Measurements from ENCODE around the gene KCNMA1.

KCNMA1 gene

GRCh38 chr10:77192402-77192801 is 445.2 kb downstream of the KCNMA1 start:
- H3K9me3 ChIP-seq (replicated peaks; ENCODE audit: low read length) = no peaks in the 10 kb centered on the region
- H3K27me3 ChIP-seq (ENCODE audit: control insufficient read depth, insufficient read depth, low read length) = no peaks in the 10 kb centered on the region

DNA sequence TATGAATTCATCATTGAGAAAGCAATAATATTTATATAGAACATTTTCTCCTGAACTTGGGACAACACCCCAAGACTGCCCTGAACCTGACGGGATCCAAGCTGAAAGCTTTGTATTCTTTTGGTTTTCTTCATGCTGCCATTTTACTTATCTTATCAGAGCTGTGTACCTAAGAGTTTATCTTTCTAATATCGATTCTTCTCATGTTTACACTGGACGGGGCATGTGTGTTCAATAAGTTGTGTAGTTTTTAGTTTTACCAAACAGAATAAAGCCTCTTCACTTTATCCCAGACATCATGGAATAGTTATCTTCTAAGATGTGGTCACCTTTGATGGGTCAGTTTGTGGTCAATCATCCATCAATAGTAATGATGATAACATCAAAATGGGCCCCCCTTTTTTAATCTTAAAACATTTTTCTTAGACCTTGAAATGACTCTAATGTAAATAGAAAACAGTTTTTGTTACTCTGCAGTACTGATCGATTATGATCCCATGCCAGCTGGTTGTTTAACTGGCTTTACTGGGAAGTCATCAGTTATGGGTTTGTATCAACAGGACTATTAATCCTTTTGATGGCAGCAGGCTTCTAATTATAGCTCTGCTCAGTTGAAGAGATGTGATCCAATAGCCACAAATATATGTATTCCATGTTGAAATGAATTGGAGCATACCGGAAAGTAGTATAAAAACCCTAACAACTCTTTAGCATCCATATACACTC is 446.1 kb downstream of the KCNMA1 start:
- H3K4me1 ChIP-seq (ENCODE audit: control insufficient read depth, insufficient read depth, low read length) = peaks cover 63% of the 10 kb centered on the region
- H3K9me3 ChIP-seq (replicated peaks; ENCODE audit: low read length) = no peaks in the 10 kb centered on the region
- no peaks in the 10 kb centered on the region for H3K27me3 ChIP-seq (ENCODE audit: control insufficient read depth, insufficient read depth, low read length)
- no peaks in the 10 kb centered on the region for H3K36me3 ChIP-seq (ENCODE audit: insufficient read depth, low read length)
- H3K4me3 ChIP-seq (ENCODE audit: low read length) = no peak overlapping the region
- H3K9ac ChIP-seq (ENCODE audit: low read depth, low read length) = no peak overlapping the region
- no peak overlapping the region for H3K4me2 ChIP-seq (ENCODE audit: low read length)

More at GRCh38 chr10:77192402-77192801, 445.2 kb downstream of the KCNMA1 start:
- Histone ChIP-seq H3K9ac (ENCODE audit: low read depth, low read length) (no peak overlapping the region), H3K4me2 (ENCODE audit: low read length) (no peak overlapping the region), H3K4me3 (ENCODE audit: low read length) (no peak overlapping the region), H3K4me1 (ENCODE audit: control insufficient read depth, insufficient read depth, low read length) (peaks cover 58% of the 10 kb centered on the region), H3K36me3 (ENCODE audit: insufficient read depth, low read length) (no peaks in the 10 kb centered on the region)

- H3K9ac ChIP-seq (ENCODE audit: low read depth, low read length) = no peak overlapping the region
These were observed 447.3 kb downstream of the KCNMA1 start for GRCh38 chr10:77190291-77190690.

DNA sequence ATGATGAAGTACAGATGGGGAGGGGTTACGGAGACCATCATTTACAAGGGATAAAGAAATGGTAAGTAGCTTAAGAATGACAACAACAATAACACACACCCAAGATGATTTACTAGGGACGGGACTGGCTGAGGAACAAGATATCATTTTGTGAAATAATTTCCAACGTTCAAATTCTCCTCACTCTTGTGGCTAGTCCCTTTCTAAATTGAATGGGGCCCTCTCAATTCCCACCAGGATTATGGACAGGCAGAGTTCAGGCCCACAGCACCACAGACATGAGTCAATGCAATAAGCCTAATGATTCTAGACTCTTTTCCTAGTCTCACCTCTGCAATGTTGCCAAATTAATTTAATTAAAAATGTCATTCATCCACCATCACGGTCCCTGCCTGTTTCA is 448.1 kb downstream of the KCNMA1 start:
- no peaks in the 10 kb centered on the region for H3K9me3 ChIP-seq (replicated peaks; ENCODE audit: low read length)
- no peaks in the 10 kb centered on the region for H3K27me3 ChIP-seq (ENCODE audit: control insufficient read depth, insufficient read depth, low read length)
- H3K4me1 ChIP-seq (ENCODE audit: control insufficient read depth, insufficient read depth, low read length) = peaks cover 52% of the 10 kb centered on the region
- no peak overlapping the region for H3K4me2 ChIP-seq (ENCODE audit: low read length)
- H3K9ac ChIP-seq (ENCODE audit: low read depth, low read length) = no peak overlapping the region
- no peaks in the 10 kb centered on the region for H3K36me3 ChIP-seq (ENCODE audit: insufficient read depth, low read length)
- H3K4me3 ChIP-seq (ENCODE audit: low read length) = no peak overlapping the region

More at GRCh38 chr10:77190291-77190690, 447.3 kb downstream of the KCNMA1 start:
- Histone ChIP-seq H3K4me2 (ENCODE audit: low read length) (no peak overlapping the region), H3K36me3 (ENCODE audit: insufficient read depth, low read length) (no peaks in the 10 kb centered on the region), H3K27me3 (ENCODE audit: control insufficient read depth, insufficient read depth, low read length) (no peaks in the 10 kb centered on the region), H3K4me1 (ENCODE audit: control insufficient read depth, insufficient read depth, low read length) (peaks cover 60% of the 10 kb centered on the region), H3K4me3 (ENCODE audit: low read length) (no peak overlapping the region), H3K9me3 (replicated peaks; ENCODE audit: low read length) (no peaks in the 10 kb centered on the region)

DNA sequence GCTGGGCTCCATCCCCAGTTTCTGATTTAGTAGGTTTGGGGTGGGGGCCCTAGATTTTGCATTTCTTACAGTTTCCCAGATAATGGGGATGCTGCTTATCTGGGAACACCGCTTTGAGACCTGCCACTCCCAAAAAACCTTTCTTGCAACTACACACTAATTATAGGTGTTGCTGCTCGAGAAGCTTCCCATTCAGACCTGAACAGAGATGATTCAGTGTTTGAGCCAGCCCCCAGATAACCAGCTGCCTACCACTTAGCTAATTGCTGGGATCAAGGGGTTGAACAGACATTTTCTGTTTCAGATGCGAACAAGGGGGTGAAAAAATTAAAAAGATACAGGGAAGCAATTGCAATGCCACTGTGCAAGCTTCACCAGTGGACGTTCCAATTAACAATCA is 448.5 kb downstream of the KCNMA1 start:
- H3K9me3 ChIP-seq (replicated peaks; ENCODE audit: low read length) = no peaks in the 10 kb centered on the region
- peaks cover 48% of the 10 kb centered on the region for H3K4me1 ChIP-seq (ENCODE audit: control insufficient read depth, insufficient read depth, low read length)
- no peaks in the 10 kb centered on the region for H3K36me3 ChIP-seq (ENCODE audit: insufficient read depth, low read length)
- H3K27me3 ChIP-seq (ENCODE audit: control insufficient read depth, insufficient read depth, low read length) = no peaks in the 10 kb centered on the region
- no peak overlapping the region for H3K4me3 ChIP-seq (ENCODE audit: low read length)
- no peak overlapping the region for H3K4me2 ChIP-seq (ENCODE audit: low read length)
- H3K9ac ChIP-seq (ENCODE audit: low read depth, low read length) = no peak overlapping the region

GRCh38 chr10:77188521-77188920 is 449.1 kb downstream of the KCNMA1 start:
- no peak overlapping the region for H3K4me2 ChIP-seq (ENCODE audit: low read length)
- H3K9ac ChIP-seq (ENCODE audit: low read depth, low read length) = no peak overlapping the region

GRCh38 chr10:77188000-77188395 is 449.6 kb downstream of the KCNMA1 start:
- H3K36me3 ChIP-seq (ENCODE audit: insufficient read depth, low read length) = no peaks in the 10 kb centered on the region
- no peak overlapping the region for H3K4me2 ChIP-seq (ENCODE audit: low read length)
- peaks cover 47% of the 10 kb centered on the region for H3K4me1 ChIP-seq (ENCODE audit: control insufficient read depth, insufficient read depth, low read length)
- H3K27me3 ChIP-seq (ENCODE audit: control insufficient read depth, insufficient read depth, low read length) = no peaks in the 10 kb centered on the region
- no peak overlapping the region for H3K9ac ChIP-seq (ENCODE audit: low read depth, low read length)
- no peak overlapping the region for H3K4me3 ChIP-seq (ENCODE audit: low read length)
- H3K9me3 ChIP-seq (replicated peaks; ENCODE audit: low read length) = no peaks in the 10 kb centered on the region

More at GRCh38 chr10:77188521-77188920, 449.1 kb downstream of the KCNMA1 start:
- no peaks in the 10 kb centered on the region for H3K27me3 ChIP-seq (ENCODE audit: control insufficient read depth, insufficient read depth, low read length)
- no peak overlapping the region for H3K4me3 ChIP-seq (ENCODE audit: low read length)
- peaks cover 48% of the 10 kb centered on the region for H3K4me1 ChIP-seq (ENCODE audit: control insufficient read depth, insufficient read depth, low read length)
- no peaks in the 10 kb centered on the region for H3K36me3 ChIP-seq (ENCODE audit: insufficient read depth, low read length)
- H3K9me3 ChIP-seq (replicated peaks; ENCODE audit: low read length) = no peaks in the 10 kb centered on the region

GRCh38 chr10:77187376-77187999 is 450.1 kb downstream of the KCNMA1 start:
- no peaks in the 10 kb centered on the region for H3K9me3 ChIP-seq (replicated peaks; ENCODE audit: low read length)
- no peaks in the 10 kb centered on the region for H3K36me3 ChIP-seq (ENCODE audit: insufficient read depth, low read length)
- H3K27me3 ChIP-seq (ENCODE audit: control insufficient read depth, insufficient read depth, low read length) = no peaks in the 10 kb centered on the region
- H3K4me2 ChIP-seq (ENCODE audit: low read length) = no peak overlapping the region
- H3K9ac ChIP-seq (ENCODE audit: low read depth, low read length) = no peak overlapping the region
- H3K4me1 ChIP-seq (ENCODE audit: control insufficient read depth, insufficient read depth, low read length) = peaks cover 47% of the 10 kb centered on the region
- H3K4me3 ChIP-seq (ENCODE audit: low read length) = no peak overlapping the region

DNA sequence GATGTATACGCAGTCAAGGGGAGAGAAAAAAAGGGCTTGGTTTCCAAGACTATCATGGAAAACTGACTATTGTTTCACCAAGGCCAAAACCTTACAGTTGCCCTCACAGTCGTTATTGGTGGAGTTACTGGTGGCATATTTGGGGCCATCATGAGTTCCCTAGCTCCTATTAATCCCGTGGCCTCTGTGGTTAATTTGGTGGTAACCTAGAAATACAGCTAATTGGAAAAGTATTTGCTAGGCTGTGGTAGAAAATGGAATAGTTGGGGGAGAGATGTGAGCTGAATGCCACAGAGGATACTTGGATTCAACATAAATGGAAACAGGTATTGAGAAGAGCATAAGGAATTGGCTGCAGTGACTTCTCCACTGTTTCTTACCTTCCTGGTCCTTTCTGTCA is 450.7 kb downstream of the KCNMA1 start:
- Histone ChIP-seq H3K4me2 (ENCODE audit: low read length) (no peak overlapping the region), H3K36me3 (ENCODE audit: insufficient read depth, low read length) (no peaks in the 10 kb centered on the region), H3K9me3 (replicated peaks; ENCODE audit: low read length) (no peaks in the 10 kb centered on the region), H3K4me3 (ENCODE audit: low read length) (no peak overlapping the region), H3K27me3 (ENCODE audit: control insufficient read depth, insufficient read depth, low read length) (no peaks in the 10 kb centered on the region), H3K9ac (ENCODE audit: low read depth, low read length) (no peak overlapping the region), H3K4me1 (ENCODE audit: control insufficient read depth, insufficient read depth, low read length) (peaks cover 42% of the 10 kb centered on the region)

- Histone ChIP-seq H3K9ac (ENCODE audit: low read depth, low read length) (no peak overlapping the region), H3K4me1 (ENCODE audit: control insufficient read depth, insufficient read depth, low read length) (peaks cover 30% of the 10 kb centered on the region), H3K4me3 (ENCODE audit: low read length) (no peak overlapping the region), H3K27me3 (ENCODE audit: control insufficient read depth, insufficient read depth, low read length) (no peaks in the 10 kb centered on the region), H3K4me2 (ENCODE audit: low read length) (no peak overlapping the region), H3K36me3 (ENCODE audit: insufficient read depth, low read length) (no peaks in the 10 kb centered on the region), H3K9me3 (replicated peaks; ENCODE audit: low read length) (no peaks in the 10 kb centered on the region)
These were observed 451.9 kb downstream of the KCNMA1 start for GRCh38 chr10:77185696-77186095.

- Histone ChIP-seq H3K9ac (ENCODE audit: low read depth, low read length) (no peak overlapping the region), H3K4me2 (ENCODE audit: low read length) (no peak overlapping the region), H3K27me3 (ENCODE audit: control insufficient read depth, insufficient read depth, low read length) (no peaks in the 10 kb centered on the region), H3K4me3 (ENCODE audit: low read length) (no peak overlapping the region), H3K4me1 (ENCODE audit: control insufficient read depth, insufficient read depth, low read length) (peaks cover 39% of the 10 kb centered on the region), H3K9me3 (replicated peaks; ENCODE audit: low read length) (no peaks in the 10 kb centered on the region), H3K36me3 (ENCODE audit: insufficient read depth, low read length) (no peaks in the 10 kb centered on the region)
These were observed 454.8 kb downstream of the KCNMA1 start for GRCh38 chr10:77182803-77183202.

DNA sequence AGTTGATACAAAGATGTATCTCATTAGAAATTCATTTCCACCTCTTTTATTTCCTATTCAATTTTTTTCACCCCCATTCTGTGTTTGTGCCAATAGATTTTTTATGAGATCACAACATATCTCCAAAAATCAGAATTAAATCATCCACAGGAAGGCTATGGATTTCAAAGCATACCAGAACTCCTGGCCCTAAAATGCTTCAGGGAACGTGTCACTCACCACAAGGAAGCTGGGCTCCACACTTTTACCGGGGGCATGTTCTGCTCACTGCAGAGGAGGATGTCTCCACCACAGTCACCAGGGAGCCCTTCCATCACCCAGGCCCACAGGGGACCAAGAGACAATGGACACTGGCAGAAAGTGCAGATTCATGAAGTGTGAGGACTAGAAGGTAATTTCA is 456.8 kb downstream of the KCNMA1 start:
- Histone ChIP-seq H3K36me3 (ENCODE audit: insufficient read depth, low read length) (no peaks in the 10 kb centered on the region), H3K9me3 (replicated peaks; ENCODE audit: low read length) (no peaks in the 10 kb centered on the region)

More for the DNA sequence above, 456.8 kb downstream of the KCNMA1 start:
- H3K4me3 ChIP-seq (ENCODE audit: low read length) = no peak overlapping the region
- H3K27me3 ChIP-seq (ENCODE audit: control insufficient read depth, insufficient read depth, low read length) = no peaks in the 10 kb centered on the region
- H3K4me2 ChIP-seq (ENCODE audit: low read length) = no peak overlapping the region
- H3K9ac ChIP-seq (ENCODE audit: low read depth, low read length) = no peak overlapping the region
- H3K4me1 ChIP-seq (ENCODE audit: control insufficient read depth, insufficient read depth, low read length) = peaks cover 29% of the 10 kb centered on the region

Measured in skeletal muscle satellite cell (primary cell).